Tibial nerve (tissue), 4 donors: ENCODE results near the gene LSAMP. TPM values are rescaled to one million over a fixed set of nuclear protein-coding genes. Genes with fewer than 3 reads are reported as not detected.

Experiments
- DNase-seq, 2 donors: peaks; one replicate each; pipeline ENCODE4 v3.0.0-alpha.2; 2019; ENCODE audit warnings: low spot score in 2 of 2
- H3K27ac ChIP-seq, 4 donors: fragments of 200-600 bp; sonication (generic) in 3 of 4; one replicate each; pipeline ENCODE4 v1.5.1; 2017 to 2019; ENCODE audit warnings: mild to moderate bottlenecking in 1 of 4
- H3K27me3 ChIP-seq, 2 donors: fragments of 200-600 bp; sonication (generic) in 1 of 2; one replicate each; pipeline versions ENCODE4 v1.5.1 to v1.6.0; 2017 to 2019
- H3K36me3 ChIP-seq, 3 donors: fragments of 200-600 bp; sonication (generic); one replicate each; pipeline ENCODE4 v1.5.1; 2018 to 2019
- H3K4me1 ChIP-seq, 4 donors: fragments of 200-600 bp; sonication (generic) in 3 of 4; one replicate each; pipeline ENCODE4 v1.5.1; 2017 to 2019
- H3K4me3 ChIP-seq, 4 donors: fragments of 200-600 bp; sonication (generic) in 3 of 4; one replicate each; pipeline ENCODE4 v1.5.1; 2017 to 2019; ENCODE audit warnings: mild to moderate bottlenecking in 1 of 4, moderate library complexity in 1 of 4
- H3K9me3 ChIP-seq, 4 donors: fragments of 200-600 bp; sonication (generic) in 3 of 4; one replicate each; pipeline ENCODE4 v1.5.1; 2017 to 2019
- EP300 ChIP-seq, 2 donors: sonication (generic); formaldehyde crosslinking; IDR thresholded peaks; one replicate each; pipeline ENCODE4 v1.6.1; 2017; ENCODE audit warnings: antibody characterized with exemption in 2 of 2, mild to moderate bottlenecking in 1 of 2
- POLR2A ChIP-seq, 2 donors: fragments of 450-650 bp; IDR thresholded peaks; one replicate each; pipeline ENCODE4 v1.6.1; 2017; ENCODE audit warnings: antibody characterized with exemption in 2 of 2, mild to moderate bottlenecking in 2 of 2, moderate library complexity in 2 of 2
- WGBS, 2 donors: methylation state at CpG; one replicate each; pipeline ENCODE4 v1.1.5; 2018; 5-methylcytosine and 5-hydroxymethylcytosine counted together
- total RNA-seq, 4 donors: library from RNA; depleted of rRNA; stranded (reverse); fragments of >200 nt; gene quantifications; one replicate each; pipeline ENCODE4 v1.1.0, GENCODE V29; 2016
- TF ChIP-seq, protein P1 (sequence below), 5 experiments: fragments of 200-600 bp in 3 of 5; fragments of 450-650 bp in 2 of 5; sonication (generic) in 3 of 5; IDR thresholded peaks; one replicate each; pipeline ENCODE4 v1.5.1; 2016 to 2019; ENCODE audit warnings: antibody characterized with exemption in 5 of 5, mild to moderate bottlenecking in 3 of 5, moderate library complexity in 2 of 5

Gene LSAMP
- total RNA-seq, 4 donors from 2014 or later = 3.6 to 6.1 (median 4.2) TPM

DNA sequence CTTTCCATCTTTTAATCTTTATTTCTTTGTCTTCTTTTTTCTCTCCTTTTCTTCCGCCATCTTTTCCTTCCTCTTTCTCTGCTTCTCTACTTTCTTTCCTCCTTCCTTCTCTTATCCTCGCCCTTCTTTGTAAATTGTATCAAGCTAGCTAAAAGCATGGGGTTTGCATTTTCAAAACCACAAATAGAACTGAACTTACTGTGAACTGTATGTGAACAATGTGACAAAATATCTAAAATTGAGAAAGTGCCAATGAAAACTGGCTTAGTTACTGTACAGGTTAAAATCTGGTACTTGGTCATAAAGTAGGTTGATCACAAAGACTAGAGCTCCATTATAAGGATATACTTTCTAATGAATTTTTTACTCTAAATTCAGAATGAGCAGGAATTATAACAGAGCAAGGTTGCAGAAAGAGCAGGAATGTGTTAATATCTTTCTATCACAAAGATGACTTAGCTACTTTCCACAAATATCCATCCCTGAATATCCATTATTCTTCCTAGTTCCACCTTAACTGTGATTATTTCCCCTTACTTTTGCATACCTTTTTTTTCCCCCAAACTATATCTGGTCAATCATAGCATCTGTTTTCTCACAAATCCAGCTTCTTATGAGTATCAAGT is 122.4 kb downstream of the LSAMP start:
- TF ChIP-seq EP300 (IDR thresholded peaks at IDR 0.05) (no peak), POLR2A (IDR thresholded peaks at IDR 0.05) (no peak)
- TF ChIP-seq, protein P1, sequence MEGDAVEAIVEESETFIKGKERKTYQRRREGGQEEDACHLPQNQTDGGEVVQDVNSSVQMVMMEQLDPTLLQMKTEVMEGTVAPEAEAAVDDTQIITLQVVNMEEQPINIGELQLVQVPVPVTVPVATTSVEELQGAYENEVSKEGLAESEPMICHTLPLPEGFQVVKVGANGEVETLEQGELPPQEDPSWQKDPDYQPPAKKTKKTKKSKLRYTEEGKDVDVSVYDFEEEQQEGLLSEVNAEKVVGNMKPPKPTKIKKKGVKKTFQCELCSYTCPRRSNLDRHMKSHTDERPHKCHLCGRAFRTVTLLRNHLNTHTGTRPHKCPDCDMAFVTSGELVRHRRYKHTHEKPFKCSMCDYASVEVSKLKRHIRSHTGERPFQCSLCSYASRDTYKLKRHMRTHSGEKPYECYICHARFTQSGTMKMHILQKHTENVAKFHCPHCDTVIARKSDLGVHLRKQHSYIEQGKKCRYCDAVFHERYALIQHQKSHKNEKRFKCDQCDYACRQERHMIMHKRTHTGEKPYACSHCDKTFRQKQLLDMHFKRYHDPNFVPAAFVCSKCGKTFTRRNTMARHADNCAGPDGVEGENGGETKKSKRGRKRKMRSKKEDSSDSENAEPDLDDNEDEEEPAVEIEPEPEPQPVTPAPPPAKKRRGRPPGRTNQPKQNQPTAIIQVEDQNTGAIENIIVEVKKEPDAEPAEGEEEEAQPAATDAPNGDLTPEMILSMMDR (IDR thresholded peaks at IDR 0.05) = no peak
- 89 to 94% methylated on average over 2 of the region's 2 CpGs for WGBS, 2 donors

DNA sequence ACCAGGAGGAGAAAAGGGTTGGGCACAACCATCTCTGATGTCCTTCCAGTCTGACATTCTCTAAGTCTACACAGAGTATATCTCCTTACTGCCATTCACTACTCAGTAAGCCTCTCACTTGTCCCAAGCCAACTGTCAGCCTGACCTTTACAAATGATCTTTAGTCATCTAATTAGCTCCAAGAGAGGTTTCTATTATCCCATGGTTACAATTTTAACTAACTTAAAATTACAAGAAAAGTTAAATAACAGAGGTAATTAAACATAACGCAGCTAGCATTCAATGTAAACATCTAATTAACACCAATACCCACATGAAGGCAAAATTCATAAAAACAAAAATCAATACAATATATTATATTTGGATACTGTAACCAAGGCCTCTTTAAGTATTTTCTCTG is 126.9 kb downstream of the LSAMP start:
- no peak for TF ChIP-seq EP300 (IDR thresholded peaks at IDR 0.05)
- no peak for TF ChIP-seq POLR2A (IDR thresholded peaks at IDR 0.05)
- TF ChIP-seq, protein P1 (IDR thresholded peaks at IDR 0.05) = no peak
- H3K36me3 ChIP-seq = no peaks in the 10 kb centered on the region
- H3K4me3 ChIP-seq = no peak overlapping the region
- no peak overlapping the region for H3K27ac ChIP-seq
- H3K9me3 ChIP-seq = no peaks in the 10 kb centered on the region
- no peaks in the 10 kb centered on the region for H3K27me3 ChIP-seq
- H3K4me1 ChIP-seq = peaks cover 0 to 6% (median 3%) of the 10 kb centered on the region in 4 donors
- 47 to 75% methylated on average over 1 of the region's 1 CpG for WGBS, 2 donors
- DNase-seq = no peak

More for the DNA sequence above, 122.4 kb downstream of the LSAMP start:
- no peaks in the 10 kb centered on the region for H3K9me3 ChIP-seq
- H3K4me1 ChIP-seq = peaks cover 0 to 6% (median 3%) of the 10 kb centered on the region in 4 donors
- H3K36me3 ChIP-seq = no peaks in the 10 kb centered on the region
- H3K27ac ChIP-seq = no peak overlapping the region
- H3K4me3 ChIP-seq = no peak overlapping the region
- no peak for DNase-seq
- no peaks in the 10 kb centered on the region for H3K27me3 ChIP-seq

DNA sequence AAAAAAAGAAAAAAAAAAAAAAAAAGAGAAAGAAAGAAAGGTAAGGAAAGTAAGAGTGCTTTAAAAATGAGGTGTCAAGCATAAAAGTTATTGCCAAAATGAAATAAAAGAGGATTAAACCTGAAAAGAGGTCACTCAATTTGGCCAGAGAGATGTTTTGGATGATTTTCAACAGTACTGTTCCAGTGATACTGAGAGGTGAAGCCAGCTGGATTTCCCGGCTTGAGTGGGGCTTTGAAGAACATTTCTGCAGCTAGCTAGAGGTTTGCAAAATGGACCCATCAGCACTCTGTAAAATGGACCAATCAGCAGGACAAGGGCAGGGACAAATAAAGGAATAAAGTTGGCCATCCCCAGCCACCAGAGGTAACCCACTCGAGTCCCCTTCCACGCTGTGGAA is 128.5 kb downstream of the LSAMP start:
- DNase-seq = no peak
- no peaks in the 10 kb centered on the region for H3K36me3 ChIP-seq
- H3K4me1 ChIP-seq = peaks cover 0 to 6% (median 3%) of the 10 kb centered on the region in 4 donors
- 77 to 87% methylated on average over 3 of the region's 3 CpGs for WGBS, 2 donors
- TF ChIP-seq POLR2A (IDR thresholded peaks at IDR 0.05) = no peak
- TF ChIP-seq EP300 (IDR thresholded peaks at IDR 0.05) = no peak
- TF ChIP-seq, protein P1 (IDR thresholded peaks at IDR 0.05) = no peak
- H3K27ac ChIP-seq = no peak overlapping the region
- no peaks in the 10 kb centered on the region for H3K9me3 ChIP-seq
- no peaks in the 10 kb centered on the region for H3K27me3 ChIP-seq
- H3K4me3 ChIP-seq = no peak overlapping the region

DNA sequence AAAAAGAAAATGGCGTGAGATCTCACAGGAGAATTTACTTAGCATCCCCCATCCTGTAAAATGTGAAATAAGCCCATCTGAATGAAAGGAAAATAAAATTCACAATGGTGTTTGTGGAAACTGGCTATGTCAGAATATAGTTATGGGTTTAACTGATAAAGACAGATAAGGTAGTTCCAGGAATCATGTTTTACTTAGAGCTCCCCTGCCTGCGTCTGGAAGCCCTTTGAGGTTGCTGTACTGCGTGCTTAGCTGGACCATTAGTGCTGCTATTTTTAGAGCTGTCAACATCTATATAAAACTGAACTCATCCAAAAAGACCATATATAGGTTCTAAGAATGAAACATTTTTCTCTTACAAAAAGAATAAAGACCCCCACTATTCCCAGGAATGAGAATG is 130.8 kb downstream of the LSAMP start:
- Histone ChIP-seq H3K27ac (no peak overlapping the region), H3K27me3 (no peaks in the 10 kb centered on the region), H3K9me3 (no peaks in the 10 kb centered on the region), H3K4me3 (no peak overlapping the region), H3K36me3 (no peaks in the 10 kb centered on the region), H3K4me1 (peaks cover 0 to 5% (median under 1%) of the 10 kb centered on the region in 4 donors)
- DNase-seq = no peak
- TF ChIP-seq, protein P1 (IDR thresholded peaks at IDR 0.05) = no peak
- TF ChIP-seq POLR2A (IDR thresholded peaks at IDR 0.05) (no peak), EP300 (IDR thresholded peaks at IDR 0.05) (no peak)
- whole genome bisulfite sequencing, 2 donors = 76% methylated on average over 3 of the region's 3 CpGs

DNA sequence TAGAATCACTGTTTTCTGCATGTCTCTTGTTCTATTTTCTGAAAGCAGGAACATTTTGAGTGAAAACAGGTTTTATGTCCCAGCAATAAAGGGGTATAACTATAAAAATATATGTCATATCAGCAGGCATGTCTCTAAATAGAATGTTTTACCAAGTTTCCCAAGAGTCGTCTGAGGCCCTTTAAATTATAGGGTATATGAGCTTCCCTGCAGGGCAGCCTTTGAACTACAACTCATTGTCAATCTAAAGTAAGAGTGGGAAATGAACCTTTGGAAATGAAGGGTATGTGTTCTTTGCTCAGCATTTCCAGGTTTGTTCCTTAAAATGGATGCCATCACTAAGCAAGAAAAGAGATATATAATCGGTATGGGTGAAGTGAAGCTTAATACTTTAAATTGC is 138.6 kb downstream of the LSAMP start:
- Histone ChIP-seq H3K9me3 (no peaks in the 10 kb centered on the region), H3K27ac (no peak overlapping the region), H3K4me3 (no peak overlapping the region), H3K27me3 (no peaks in the 10 kb centered on the region), H3K4me1 (no peaks in the 10 kb centered on the region), H3K36me3 (no peaks in the 10 kb centered on the region)
- no peak for DNase-seq
- 64 to 80% methylated on average over 2 of the region's 2 CpGs for WGBS, 2 donors
- TF ChIP-seq POLR2A (IDR thresholded peaks at IDR 0.05) = no peak
